GM12873 (cell line): ENCODE measurements around the gene ZBED1.

Experiments
- CTCF ChIP-seq: IDR thresholded peaks from 2 replicates; pipeline ENCODE4 v1.5.1; 2012; ENCODE audit warnings: low read depth, mild to moderate bottlenecking, moderate library complexity, low read length, control low read depth; ENCODE audit not compliant: insufficient read depth; ENCODE audit errors: missing control alignments

ZBED1 gene

DNA sequence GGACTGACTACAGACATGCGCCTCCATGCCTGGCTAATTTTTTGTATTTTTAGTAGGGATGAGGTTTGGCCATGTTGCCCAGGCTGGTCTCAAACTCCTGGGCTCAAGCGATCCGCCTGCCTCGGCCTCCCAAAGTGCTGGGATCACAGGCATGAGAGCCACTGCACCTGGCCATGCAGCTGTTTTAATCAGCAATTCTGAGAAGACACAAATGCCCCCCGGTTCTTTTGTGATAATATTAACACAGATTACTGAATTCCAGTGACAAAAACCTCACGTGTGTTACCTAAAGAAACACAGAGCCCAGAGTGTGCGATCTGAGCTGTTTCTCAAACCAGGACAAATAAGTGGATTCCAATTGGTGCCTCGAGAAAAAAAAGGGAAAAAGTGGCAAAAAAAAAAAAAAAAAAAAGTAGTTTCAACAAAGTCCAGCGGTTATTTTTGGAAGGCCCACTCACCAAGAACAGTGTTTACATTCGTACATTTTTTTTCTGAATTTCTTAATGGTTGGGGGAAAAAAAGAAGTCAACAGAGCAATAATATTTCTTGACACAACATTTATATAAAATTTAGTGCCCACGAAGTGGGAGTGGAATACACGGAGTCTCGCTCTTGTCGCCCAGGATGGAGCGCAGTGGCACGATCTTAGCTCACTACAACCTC is 17.2 kb downstream of the ZBED1 start:
- TF ChIP-seq CTCF: no peak

DNA sequence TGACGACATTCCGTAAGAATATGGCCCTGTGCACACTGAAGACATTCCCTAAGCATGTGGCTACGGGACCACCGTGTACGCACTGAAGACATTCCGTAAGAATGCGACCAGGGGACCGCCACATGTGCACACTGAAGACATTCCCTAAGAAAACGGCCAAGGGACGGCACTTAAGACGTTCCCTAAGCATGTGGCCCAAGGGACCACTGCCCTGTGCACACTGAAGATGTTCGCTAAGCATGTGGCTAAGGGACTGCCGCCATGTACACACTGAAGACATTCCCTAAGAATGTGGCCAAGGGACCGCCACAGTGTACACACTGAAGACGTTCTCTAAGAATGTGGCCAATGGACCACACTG is 21.4 kb downstream of the ZBED1 start:
- TF ChIP-seq CTCF: no peak

GRCh38 chrX:2478546-2479419 is 22.0 kb downstream of the ZBED1 start:
- TF ChIP-seq CTCF: no peak

GRCh38 chrX:2474963-2475726 is 25.6 kb downstream of the ZBED1 start:
- no peak for TF ChIP-seq CTCF

- TF ChIP-seq CTCF: no peak
Observed at GRCh38 chrX:2474280-2474962, 26.4 kb downstream of the ZBED1 start.

DNA sequence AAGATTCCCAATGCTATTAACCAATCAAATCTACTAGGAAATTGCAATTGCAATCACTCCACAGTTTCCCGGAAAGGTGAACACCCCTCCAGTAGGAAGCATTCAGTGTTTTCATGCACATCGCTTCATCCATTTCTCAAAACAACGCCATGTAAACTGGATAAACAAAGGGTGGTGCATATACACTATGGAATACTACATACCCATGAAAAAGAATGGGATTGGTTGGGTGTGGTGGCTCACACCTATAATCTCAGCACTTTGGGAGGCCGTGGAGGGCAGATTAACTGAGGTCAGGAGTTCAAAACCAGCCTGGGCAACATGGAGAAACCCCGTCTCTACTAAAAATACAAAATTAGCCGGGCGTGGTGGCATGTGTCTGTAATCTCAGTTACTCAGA is 29.1 kb downstream of the ZBED1 start:
- no peak for TF ChIP-seq CTCF
